ENCODE results near the gene DFFB.

The DFFB gene

GRCh38 chr1:3898994-3899753 lies 41.9 kb downstream of the DFFB start:
- no peak for DNase-seq

DNA sequence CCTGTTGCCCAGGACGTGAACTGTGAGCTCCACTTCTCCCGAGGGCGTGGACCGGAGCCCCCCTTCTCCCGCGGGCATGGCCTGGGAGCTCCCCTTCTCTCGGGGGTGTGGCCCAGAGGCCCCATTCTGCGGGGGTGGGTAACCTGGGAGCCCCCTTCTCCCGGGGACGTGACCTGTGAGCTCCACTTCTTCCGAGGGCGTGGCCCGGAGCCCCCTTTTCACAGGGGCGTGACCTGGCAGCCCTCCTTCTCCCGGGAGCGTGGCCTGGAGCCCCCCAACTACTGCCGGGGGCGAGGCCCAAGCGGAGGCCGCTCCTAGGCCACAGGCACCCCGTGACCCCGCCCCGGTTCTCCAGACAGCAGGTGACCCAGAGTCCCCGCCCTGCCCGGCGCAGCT lies 42.5 kb downstream of the DFFB start:
- DNase-seq, result no peak

GRCh38 chr1:3900150-3900968 lies 43.1 kb downstream of the DFFB start, which contains the start of gene C1orf174:
C1orf174 (minus strand) TSS chr1:3900272; CDS start chr1:3900186, 86 bp downstream.
- peak; percentile 89 for DNase-seq

- peak; percentile 47 for DNase-seq
Measured at GRCh38 chr1:3900969-3901529, 43.8 kb downstream of the DFFB start.

- no peak for DNase-seq
Measured at GRCh38 chr1:3902111-3902511, 44.8 kb downstream of the DFFB start.

DNA sequence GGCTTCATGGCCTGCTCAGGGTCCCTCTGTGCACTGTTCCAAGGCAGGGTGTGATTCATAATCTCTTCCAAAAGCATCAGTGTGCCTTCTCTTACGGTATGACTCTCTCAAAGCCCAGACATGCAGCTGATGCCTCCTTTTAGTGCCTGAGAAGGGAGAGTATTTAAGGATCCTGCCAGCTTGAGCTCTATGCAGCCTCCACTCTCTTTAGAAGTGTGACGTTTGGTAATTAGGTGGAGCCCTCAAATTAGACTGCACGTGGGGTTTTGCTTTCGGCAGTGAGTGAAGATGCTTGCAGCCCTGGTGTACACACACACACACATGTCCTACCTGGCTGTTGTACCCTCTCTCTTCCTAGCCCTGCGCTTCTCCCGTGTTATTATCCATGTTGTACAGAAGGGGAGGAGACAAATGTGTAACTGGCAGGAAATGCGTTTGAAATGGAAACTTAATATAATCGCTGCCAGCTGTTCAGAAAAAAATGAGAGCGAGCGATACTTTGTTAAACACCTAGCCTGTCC lies 45.4 kb downstream of the DFFB start:
- DNase-seq, result no peak

DNA sequence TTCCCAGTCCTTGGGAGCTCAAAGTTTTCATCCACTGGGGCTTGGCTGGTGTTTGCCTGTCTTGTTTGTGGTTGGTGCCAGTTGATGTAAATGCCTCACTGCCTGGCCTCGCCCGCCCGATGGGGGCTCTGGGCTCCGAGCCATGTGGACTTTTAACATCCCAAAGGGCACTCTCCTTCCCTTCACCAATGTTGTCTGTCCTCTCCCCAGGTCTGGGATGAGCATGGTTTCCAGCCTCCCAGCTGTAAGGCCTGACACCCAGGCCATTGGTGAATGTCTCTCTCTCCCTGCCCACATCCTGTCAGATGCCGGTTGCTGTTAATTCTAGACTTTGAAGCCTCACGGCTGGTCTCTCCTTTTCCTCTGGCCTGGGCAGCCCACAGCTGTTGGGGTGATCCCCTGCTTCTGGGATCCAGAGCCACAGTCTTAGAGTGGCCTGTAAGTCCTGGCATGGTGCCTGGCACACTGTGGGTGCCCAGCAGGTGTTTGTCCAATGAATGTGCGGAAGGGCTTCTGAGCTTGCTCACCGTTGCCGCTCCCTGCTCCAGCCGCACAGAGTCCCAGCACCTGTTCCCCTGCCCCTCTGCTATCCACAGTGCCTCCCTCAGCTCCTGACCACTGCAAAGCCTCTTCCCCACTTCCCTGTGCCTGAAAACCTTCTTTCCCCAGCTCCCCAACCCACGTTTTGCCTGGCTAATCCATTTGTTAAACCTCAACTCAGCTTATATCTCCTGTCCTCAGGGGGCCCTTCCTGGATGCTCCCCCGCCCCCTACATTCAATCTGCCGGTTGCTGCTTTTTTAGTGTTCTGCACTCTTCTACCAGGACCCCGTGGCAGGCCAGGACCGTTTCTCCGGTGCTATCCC lies 46.1 kb downstream of the DFFB start:
- no peak for DNase-seq

- no peak for DNase-seq
Measured at GRCh38 chr1:3904006-3904842, 46.9 kb downstream of the DFFB start.

DNA sequence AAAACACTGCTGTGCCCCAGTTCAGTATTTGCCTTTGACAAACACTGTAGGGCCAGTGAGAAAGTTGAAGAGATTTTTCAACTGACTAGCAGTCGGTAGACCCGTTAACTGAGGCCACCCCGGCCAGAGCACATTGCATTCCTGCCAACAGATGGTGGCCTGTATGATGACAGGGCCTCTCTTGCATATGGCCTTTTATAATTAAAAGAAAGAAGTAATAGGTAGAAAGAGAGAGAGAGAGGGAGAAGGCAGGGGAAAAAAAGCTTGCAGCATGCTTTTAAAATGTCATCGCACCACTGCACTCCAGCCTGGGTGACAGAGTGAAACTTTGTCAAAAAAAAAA lies 47.5 kb downstream of the DFFB start:
- DNase-seq, result no peak

DNA sequence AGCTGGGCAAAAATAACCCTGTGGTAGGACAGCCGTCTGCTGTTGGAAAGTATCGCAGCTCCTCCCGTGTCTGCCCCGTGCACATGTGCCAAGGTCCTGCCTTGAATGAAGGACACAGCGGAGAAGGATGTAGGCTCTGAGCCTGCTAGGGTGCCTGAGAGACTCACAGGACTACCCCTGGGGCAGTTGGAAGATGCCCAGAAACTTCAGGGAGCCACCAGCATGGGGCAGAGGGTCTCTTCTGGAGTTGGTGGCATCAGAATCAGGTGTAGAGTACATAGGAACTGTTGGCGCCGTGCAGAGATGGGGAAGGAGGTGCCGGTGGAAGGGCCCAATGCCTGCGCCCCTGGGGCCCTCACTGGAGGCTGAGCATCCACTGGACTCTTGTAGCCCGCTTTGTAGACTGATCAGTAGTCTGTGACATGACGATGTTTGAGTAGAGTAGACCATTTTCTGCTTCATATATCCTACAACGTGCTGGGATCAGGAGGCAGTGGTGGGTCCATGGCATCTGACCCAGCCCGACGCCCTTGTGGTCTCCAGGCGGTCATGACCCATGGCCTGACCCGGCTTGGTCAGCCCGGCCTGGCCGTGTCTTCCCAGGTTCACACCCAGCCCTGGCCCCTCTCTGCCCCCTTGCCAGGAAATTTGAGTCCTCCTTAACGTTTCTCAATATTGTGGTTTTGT lies 48.1 kb downstream of the DFFB start:
- no peak for DNase-seq

DNA sequence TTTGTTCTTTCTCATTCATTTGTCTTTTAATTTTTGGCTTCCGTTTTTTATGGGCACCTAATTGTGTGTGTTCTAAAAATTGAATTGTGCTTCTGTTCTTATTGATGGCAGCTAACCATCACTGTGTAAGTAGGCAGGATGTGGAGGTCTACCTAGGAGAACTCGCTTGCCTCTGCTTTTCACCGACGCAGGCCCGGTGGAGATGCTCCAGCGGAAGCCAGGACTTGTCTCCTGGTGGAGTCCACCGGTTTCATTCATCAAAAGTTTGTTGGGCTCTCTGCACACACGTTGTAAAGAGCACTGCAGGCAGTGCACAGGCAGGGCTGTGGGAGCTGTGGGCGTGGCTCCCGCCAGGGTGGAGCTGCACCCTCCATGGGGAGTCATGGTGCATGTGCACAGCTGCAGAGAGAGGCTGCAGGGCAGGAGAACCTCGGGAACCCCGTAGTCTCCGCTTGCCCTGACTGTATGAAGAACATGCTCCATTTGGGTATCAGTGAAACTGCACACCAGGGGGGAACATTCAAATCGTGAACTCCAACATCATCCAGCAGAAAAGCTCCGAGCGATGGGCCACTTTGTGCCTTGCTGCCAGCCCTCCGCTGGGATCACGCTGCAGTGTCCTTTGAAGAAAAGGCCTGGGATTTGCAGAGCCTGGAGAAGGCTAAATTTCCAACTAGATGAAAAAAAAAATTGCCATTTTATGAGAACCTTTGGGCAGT lies 48.8 kb downstream of the DFFB start:
- no peak for DNase-seq

DNA sequence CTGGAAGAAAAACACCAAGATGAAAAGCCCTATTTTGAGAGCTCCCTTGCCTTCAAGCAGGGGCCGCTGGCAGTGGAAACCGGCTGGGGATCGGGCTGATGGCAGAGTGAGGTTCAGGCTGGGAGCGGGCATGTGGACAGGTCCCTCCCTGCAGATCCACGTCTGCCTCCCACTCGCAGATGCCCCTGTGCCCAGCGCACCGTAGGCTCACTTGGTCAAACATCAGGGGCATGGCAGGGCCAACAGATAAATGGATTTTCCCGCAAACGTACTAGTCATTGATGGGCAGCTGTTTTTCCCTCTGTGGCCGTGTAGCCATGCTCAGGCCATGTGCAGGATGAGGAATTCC lies 49.4 kb downstream of the DFFB start:
- DNase-seq, result no peak

GRCh38 chr1:3907031-3907534 lies 49.8 kb downstream of the DFFB start:
- no peak for DNase-seq

GRCh38 chr1:3907621-3908165 lies 50.4 kb downstream of the DFFB start:
- DNase-seq, result no peak

DNA sequence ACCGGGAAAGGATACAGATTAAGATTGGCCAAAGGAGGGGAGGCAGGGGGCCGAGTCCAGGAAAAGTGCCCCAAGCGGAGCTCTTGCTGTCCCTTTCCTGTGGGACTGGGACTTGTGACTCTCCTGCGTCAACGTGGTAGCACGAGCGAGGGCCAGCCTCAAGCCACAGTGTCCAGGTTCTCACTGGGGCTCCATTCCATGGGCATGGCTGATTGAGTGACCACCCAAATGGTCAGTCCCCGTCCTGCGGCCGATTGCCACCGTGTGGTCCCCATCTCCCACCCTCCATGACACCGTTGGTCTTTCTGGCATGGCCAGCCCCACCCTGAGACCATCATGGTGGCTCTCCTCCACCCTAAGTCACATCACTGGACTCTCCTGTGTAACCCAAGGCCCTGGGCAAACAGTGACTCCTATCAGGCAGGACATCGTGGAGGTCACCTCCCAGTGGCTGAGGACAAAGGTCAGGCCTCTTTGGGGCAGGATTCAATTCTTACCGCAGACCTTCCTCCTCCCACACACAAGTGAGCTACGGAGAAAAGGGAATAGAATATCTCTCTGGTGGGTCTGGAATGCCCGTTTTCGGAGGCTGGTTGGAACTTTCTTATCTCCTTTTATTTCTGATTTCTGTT lies 51.7 kb downstream of the DFFB start:
- no peak for DNase-seq

- no peak for DNase-seq
Measured at GRCh38 chr1:3909615-3910014, 52.3 kb downstream of the DFFB start.

DNA sequence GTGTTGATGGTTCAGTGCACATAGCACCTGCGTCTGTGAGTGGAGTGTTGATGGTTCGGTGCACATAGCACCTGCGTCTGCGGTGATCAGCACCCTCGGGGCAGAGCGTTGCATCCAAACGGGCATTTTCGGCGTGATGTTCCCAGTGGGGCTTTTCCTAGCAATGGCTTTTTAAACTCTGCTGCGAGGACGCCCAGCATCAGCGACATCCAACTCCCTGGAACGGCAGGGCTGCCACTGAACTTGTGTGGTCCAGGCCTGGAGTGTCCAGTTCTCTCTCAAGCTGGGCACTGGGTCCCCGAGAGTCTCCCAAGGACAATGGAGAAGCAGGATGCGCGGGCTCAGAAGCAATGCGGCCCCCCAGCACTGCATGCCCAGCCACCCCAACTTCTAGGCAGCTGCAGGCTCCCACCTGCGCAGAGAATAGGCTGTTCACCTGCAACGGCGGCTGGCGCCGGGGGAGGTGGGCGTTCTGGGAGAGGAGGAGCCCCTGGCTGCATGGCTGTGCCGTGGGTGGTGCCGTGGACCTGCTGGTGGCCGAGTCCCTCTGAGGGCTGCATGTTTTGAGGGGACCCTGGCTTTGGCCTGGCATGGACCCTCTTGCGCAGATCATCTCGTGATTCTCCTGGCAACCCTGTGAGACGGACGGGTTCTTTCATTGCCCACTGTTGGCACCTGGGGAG lies 52.9 kb downstream of the DFFB start:
- no peak for DNase-seq

DNA sequence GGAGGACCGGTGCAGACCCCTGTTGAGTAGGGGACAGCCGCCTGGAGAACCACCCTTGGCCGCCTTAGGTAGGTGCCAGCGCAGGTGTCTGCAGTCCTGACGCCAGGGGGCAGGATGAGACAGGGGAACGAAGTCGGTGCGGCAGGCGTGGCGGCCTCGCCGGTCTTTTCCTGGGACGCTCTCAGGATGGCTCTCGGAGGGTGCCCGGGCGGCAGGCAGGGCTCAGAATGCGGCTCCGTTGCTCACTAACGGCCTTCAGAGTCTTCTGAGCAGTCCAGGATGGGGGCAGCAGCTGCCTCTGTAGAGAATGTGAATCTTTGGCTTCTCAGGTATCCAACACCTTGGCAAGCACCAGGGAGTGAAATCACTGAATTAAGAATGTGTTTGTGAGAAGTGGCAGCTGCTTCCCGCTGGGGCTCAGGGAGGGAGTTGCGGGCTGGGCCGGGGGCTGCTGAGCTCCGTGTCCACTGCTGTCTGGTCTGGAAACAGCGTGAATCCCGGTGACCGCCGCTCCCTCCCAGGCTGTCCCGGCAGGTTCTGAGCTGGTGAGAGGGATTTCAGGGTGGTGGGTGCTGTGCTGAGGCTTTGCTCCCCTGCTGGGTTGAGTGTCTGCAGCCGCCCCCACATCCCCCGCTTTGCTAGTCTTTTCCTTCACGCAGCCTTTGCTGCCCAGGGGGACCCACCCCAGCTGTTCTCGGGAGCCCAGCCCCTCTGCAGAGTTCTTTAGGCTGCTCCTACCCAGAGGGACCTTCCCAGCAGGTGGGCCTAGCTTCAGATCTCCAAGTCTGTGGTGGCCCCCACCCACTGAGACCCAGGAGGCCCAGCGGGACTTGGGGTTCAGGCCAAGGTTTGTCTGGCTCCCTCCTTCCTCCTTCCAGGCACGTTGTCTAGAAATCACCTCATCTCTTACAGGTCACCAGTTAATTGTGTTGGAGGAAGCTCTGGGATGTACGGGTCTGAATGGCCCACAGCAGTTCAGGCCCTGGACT lies 53.9 kb downstream of the DFFB start:
- DNase-seq, result peak; percentile 51
